ENCODE results near the gene CSRP2. TPM values are rescaled to one million over a fixed set of nuclear protein-coding genes. Genes with fewer than 3 reads are reported as not detected.

Gene CSRP2
- total RNA-seq, 1 experiment from 2014 or later = 7.8 TPM

- TF ChIP-seq REST (IDR thresholded peaks at IDR 0.05; ENCODE audit: insufficient read depth in 1 of 2, low read depth in 2 of 2, low read length in 1 of 2) = no peak
- no peak for TF ChIP-seq POLR2AphosphoS5 (IDR thresholded peaks at IDR 0.05; ENCODE audit: low read depth, low read length)
- no peak for TF ChIP-seq SIN3A (IDR thresholded peaks at IDR 0.05; ENCODE audit: borderline replicate concordance, insufficient read depth, low read depth, low read length)
- no peak for TF ChIP-seq TCF7L2 (IDR thresholded peaks at IDR 0.05; ENCODE audit: low read depth, low read length)
- Histone ChIP-seq H3K27ac (ENCODE audit: low read length) (no peak overlapping the region), H3K4me3 (ENCODE audit: low read depth in 2 of 2, low read length in 2 of 2) (no peak overlapping the region), H3K9me3 (ENCODE audit: control insufficient read depth, insufficient read depth, low read depth, low read length) (no peaks in the 10 kb centered on the region), H3K36me3 (ENCODE audit: control insufficient read depth, insufficient read depth, low read length) (no peaks in the 10 kb centered on the region), H3K4me1 (ENCODE audit: control insufficient read depth, insufficient read depth, low read length) (no peaks in the 10 kb centered on the region), H3K27me3 (ENCODE audit: control insufficient read depth, insufficient read depth, low read length) (no peaks in the 10 kb centered on the region)
- intact Hi-C loops (cut with micrococcal nuclease; ENCODE audit: unreplicated experiment) = no loop called here
- in situ Hi-C loops (cut with HindIII; ENCODE audit: low pct_unique_long_range_greater_than_20kb, low sequenced_read_pairs) = no loop called here
- ATAC-seq (no peak), DNase-seq (ENCODE audit: low read depth, low spot score) (no peak)
- BruUV-seq (replicated peaks) = no TSS peak
- ChIA-PET POLR2A (no interaction called here), CTCF (no interaction called here)
Observed at GRCh38 chr12:76863005-76863670, 15.7 kb downstream of the CSRP2 start.

- ATAC-seq (no peak), DNase-seq (ENCODE audit: low read depth, low spot score) (no peak)
- CTCF ChIA-PET = no interaction called here
- intact Hi-C loops (cut with micrococcal nuclease; ENCODE audit: unreplicated experiment) = no loop called here
- POLR2A ChIA-PET = interaction anchor here (0.6 kb wide), 1 partner anchor 150 kb away, joined by 3 read pairs; no protein-coding TSS in a partner anchor
- Histone ChIP-seq H3K27ac (ENCODE audit: low read length) (no peak overlapping the region), H3K4me3 (ENCODE audit: low read depth in 2 of 2, low read length in 2 of 2) (no peak overlapping the region), H3K4me1 (ENCODE audit: control insufficient read depth, insufficient read depth, low read length) (no peaks in the 10 kb centered on the region), H3K36me3 (ENCODE audit: control insufficient read depth, insufficient read depth, low read length) (no peaks in the 10 kb centered on the region), H3K9me3 (ENCODE audit: control insufficient read depth, insufficient read depth, low read depth, low read length) (no peaks in the 10 kb centered on the region), H3K27me3 (ENCODE audit: control insufficient read depth, insufficient read depth, low read length) (no peaks in the 10 kb centered on the region)
- TF ChIP-seq TCF7L2 (IDR thresholded peaks at IDR 0.05; ENCODE audit: low read depth, low read length) (no peak), POLR2AphosphoS5 (IDR thresholded peaks at IDR 0.05; ENCODE audit: low read depth, low read length) (no peak), SIN3A (IDR thresholded peaks at IDR 0.05; ENCODE audit: borderline replicate concordance, insufficient read depth, low read depth, low read length) (no peak), CTCF (IDR thresholded peaks at IDR 0.05) (no peak), REST (IDR thresholded peaks at IDR 0.05; ENCODE audit: insufficient read depth in 1 of 2, low read depth in 2 of 2, low read length in 1 of 2) (no peak)
- in situ Hi-C loops (cut with HindIII; ENCODE audit: low pct_unique_long_range_greater_than_20kb, low sequenced_read_pairs) = no loop called here
- no TSS peak for BruUV-seq (replicated peaks)
Observed at GRCh38 chr12:76860256-76860655, 18.6 kb downstream of the CSRP2 start.

Data from Panc1 (cell line).